ENCODE measurements around the gene SNX2.
"Not testable (repeated sequence)": the region's sequence is repeated elsewhere in the genome, so short reads cannot be mapped to it uniquely, and the experiment has no call there.

SNX2 gene

GRCh38 chr5:122844910-122845228 is 70.0 kb downstream of the SNX2 start:
- no peak for DNase-seq

DNA sequence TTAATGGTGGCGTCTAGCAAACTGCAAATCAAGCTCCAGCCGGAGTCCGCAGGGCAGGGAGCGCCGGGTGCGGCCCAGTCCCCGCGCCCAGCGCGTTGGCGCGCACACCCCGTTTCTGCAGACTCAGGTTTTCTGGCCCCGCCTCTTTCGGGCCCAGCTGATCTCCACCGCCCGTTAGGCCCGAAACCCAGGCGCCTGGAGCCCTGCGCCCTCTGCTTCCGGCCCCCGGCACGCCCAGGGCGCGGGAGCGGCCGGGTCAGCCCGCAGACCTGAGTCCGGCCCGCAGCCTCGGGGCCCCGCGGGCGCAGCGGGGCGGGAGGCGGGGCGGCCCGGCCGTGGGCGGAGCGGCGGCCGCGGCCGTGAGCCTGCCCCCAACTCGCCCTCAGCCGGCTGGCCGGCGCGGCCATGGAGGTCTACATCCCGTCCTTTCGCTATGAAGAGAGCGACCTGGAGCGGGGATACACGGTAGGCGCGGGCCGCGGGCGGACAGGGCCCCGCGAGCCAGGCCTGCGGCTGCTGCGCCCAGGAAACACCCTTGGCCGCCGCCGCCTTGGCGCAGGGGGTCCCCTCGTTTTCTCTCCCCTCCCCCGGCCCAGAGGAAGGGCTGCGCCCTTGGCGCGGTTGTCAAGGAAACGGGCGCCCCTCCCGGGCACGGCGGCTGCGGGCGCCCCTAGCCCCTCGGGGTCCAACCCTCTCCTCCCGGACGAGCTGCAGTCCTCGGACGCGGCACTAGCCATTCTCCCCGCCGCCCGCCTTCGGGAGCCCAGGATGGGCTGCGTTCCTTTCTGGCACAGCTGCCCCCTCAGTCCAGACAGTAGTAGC is 70.6 kb downstream of the SNX2 start, which contains the start of gene SNX24:
Gene SNX24, plus strand, starts transcription at position 385 of the 822 bp plus-strand sequence. Its CDS starts 21 bp downstream, at position 406.
- peak; percentile 75 for DNase-seq

- DNase-seq, result no peak
These were observed 71.2 kb downstream of the SNX2 start for GRCh38 chr5:122846051-122846550.

DNA sequence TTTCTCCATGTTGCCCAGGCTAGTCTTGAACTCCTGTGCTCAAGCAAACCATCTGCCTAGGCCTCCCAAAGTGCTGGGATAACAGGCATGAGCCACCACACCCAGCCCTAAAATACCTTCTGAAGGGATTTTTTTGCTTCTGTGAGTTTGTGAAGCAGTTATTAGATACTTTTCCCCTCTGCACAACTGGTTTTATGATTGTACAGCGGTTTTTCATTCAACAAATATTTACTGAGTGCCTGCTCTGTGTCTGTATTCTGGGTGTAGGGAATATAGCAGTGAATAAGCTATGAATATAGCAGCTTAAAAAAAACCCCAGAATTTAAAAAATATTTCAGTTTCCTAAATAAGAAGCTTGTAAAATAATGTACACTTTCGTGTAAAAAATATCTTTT is 72.8 kb downstream of the SNX2 start:
- DNase-seq, result no peak

- DNase-seq, result no peak
These were observed 74.9 kb downstream of the SNX2 start for GRCh38 chr5:122849771-122850170.

- not testable (repeated sequence) for DNase-seq
These were observed 82.7 kb downstream of the SNX2 start for GRCh38 chr5:122857538-122857937.

DNA sequence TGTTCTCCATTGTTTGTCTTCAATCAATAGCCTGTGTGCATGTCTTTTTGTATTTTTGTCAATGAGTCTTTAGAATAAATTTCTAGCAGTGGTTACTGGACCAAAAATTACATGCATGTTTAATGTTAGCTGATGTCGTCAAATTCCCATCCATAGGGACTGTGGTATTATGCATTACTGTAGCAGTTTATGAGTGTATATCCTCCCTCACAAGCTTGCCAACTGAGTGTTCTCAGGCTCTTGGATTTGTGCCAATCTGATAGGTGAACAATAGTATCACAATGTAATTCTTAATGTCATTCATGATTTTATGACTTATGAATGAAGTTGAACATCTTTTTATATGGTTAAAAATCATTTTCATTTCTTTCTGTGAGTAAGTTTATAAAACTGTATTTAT is 83.6 kb downstream of the SNX2 start:
- no peak for DNase-seq

DNA sequence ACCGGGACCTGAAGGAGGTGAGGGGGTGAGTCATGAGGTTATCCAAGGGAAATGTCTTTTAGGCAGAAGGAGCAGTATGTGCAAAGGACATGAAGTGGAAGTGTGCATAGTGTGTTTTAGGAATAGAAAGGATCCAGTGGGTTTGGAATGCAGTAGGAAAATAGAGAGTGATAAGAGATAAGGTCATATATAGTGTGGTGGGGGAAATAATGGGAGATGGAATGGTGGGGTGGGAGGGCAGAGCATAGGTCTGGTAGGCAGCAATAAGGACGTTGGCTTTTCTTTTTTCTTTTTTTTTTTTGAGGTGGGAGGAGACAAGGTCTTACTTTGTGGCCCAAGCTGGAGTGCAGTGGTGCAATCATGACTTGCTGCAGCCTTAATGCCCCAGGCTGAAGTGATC is 88.4 kb downstream of the SNX2 start:
- DNase-seq, result no peak

DNA sequence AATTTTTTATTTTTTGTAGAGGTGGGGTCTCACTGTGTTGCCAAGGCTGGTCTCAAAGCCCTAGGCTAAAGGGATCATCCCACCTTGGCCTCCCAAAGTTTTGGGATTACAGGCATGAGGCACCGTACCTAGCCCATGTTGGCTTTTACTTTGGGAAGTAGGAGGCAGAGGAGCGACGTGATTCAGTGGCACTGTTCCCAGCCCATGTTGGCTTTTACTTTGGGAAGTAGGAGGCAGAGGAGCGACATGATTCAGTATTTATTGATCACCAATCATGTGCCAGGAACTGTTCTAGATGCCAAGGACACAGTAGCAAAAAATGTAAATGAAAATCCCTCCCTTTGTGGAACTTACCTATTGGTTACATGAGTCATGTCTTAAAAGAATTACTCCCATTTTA is 88.8 kb downstream of the SNX2 start:
- no peak for DNase-seq

GRCh38 chr5:122864400-122864799 is 89.5 kb downstream of the SNX2 start:
- DNase-seq, result peak; percentile 40

DNA sequence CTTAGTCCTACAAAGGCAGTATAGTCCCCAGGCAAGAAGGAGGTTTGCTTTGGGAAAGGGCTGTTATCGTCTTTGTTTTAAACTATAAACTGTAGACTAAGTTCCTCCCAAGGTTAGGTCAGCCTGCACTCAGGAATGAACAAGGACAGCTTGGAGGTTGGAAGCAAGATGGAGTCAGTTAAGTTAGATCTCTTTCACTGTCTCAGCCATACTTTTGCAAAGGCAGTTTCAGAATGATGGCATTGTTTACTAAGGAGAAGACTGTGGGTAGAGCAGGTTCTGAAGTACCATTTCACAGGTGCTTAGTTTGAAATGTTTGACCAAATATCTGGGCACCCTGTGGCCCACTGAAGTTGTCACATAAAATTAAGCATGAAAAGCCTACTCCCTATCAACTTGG is 90.0 kb downstream of the SNX2 start:
- no peak for DNase-seq

DNA sequence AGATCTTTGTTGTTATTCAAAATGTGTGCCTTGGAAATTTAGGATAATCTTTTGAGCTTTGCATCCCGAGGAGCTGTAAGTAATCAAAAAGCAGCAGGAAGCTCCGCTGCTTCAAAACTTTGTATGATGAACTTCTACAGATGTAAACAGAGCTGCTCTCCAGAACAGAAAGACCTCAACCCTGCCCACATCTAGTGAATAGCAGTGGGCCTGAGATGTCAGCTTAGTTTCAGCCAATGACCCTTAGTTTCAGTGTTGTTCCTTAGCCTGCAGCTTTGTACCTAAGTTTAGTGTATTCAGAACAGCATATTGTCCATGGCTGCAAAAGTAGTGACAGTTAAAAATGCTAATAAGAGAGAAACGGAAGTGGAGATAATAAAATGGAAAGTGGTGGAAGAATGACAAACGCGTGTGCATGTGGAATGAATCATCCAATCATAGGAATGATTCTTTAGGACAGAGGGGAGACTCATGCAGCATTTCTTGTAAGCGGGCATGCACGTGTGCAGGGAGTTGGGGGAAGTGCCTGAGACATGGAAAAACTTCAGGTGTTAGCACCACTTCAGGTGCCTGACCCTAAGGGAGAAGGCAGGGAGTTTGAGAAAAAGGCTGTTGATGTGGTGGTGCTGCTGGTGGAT is 95.5 kb downstream of the SNX2 start:
- DNase-seq, result no peak

- no peak for DNase-seq
These were observed 96.8 kb downstream of the SNX2 start for GRCh38 chr5:122871661-122872060.

DNA sequence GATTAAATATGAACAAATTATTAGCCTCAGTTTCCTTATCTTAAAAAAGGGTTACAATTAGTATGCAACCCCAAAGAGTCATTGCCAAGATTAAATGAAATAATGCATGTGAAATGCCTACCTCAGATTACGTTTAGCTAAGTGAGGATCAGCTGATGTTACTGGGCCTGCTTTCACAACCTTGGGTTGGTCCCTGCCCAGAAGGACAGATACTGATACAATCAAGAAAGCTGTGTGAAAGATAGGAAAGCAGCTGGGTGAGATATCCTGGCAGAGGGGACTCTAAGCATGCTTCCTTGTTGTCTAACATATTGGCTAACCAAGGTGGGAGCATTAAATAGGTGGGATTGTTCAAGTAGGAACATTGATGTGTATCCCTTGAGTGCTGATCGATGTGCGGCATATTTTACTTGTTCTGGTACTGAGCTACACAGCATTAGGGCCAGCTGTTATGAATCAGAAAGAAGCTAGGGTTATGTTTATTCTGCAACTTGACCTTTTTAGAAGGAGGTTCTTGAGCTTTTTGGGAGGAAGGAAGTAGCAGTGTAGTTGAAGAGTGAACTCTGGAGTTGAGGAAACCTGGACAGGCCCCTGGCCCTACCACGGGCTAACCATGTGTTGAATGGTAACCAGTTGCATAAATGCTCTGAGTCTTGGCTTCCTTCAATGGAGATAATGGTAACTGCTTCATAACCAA is 99.4 kb downstream of the SNX2 start:
- DNase-seq, result no peak

DNA sequence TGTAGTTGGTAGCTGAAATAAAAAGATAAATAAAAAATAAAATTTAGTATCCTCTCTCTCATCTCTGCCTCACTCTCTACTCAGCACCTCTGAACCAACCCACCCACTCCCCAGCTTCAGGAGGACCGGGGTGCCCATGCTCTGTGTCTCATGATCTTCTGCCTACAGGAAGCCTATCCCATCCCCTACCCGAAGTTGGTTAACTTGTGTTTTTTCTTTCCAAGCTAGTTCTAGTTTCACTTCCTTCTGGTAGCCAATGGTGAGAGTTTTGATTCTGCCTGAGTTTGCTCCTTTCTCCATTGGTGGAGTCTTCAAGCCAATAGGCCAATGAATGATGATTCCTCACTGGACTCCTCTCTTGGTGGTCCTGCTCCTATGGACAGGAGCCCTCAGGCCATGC is 102.6 kb downstream of the SNX2 start:
- DNase-seq, result no peak

DNA sequence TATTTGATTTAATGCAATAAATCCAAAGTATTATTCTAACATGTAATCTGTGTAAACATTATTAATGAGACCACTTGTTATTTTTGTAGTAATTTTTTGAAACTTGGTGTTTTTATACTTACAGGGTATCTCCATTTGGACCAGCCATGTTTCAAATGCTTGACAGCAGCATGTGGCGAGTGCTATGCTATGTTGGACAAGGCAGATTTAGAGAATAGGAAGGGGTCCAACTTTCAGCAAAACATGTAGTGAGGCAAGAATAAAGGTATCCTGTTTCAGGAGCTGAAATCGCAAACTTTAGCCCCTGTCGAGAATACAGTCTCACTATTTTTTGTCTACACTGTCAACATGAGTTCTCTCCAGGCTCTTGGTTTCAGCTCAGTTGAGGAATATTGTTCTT is 104.2 kb downstream of the SNX2 start:
- DNase-seq, result no peak
